ENCODE measurements around the gene BBS12.
A peak's percentile ranks its signal among the peaks of the same experiment; 100 is the strongest.

The BBS12 gene

GRCh38 chr4:122700178-122700725 lies 32.3 kb upstream of the BBS12 start:
- H2BK120ac ChIP-seq (ENCODE audit: insufficient read depth, low read length, poor library complexity): no peak overlapping the region
- no peak overlapping the region for H3K4me3 ChIP-seq (ENCODE audit: low read depth, low read length)
- peak overlapping the region; percentile 50 for H2AFZ ChIP-seq (ENCODE audit: insufficient read depth, low read length, poor library complexity)
- no peak overlapping the region for H3K9ac ChIP-seq (ENCODE audit: low read length)
- H3K4me2 ChIP-seq (ENCODE audit: low read length): no peak overlapping the region
- no peaks in the 10 kb centered on the region for H3K36me3 ChIP-seq (ENCODE audit: control insufficient read depth in 1 of 2, insufficient read depth in 2 of 2, low read length in 2 of 2)
- no peak for DNase-seq
- WGBS (ENCODE audit: extremely low coverage, insufficient coverage, insufficient read length): no CpG with 5 or more reads among the region's 8 CpGs
- peaks cover 0 to 6% of the 10 kb centered on the region in 2 experiments for H3K4me1 ChIP-seq (ENCODE audit: control insufficient read depth in 1 of 2, insufficient read depth in 2 of 2, low read length in 2 of 2)
- H4K91ac ChIP-seq (ENCODE audit: low read depth, low read length): no peak overlapping the region
- no peak overlapping the region for H3K18ac ChIP-seq (ENCODE audit: low read length)
- no peak overlapping the region for H4K12ac ChIP-seq (ENCODE audit: low read depth, low read length)
- H3K27me3 ChIP-seq (ENCODE audit: insufficient read depth, low read length): no peaks in the 10 kb centered on the region
- no peak overlapping the region for H2BK12ac ChIP-seq (ENCODE audit: low read length)
- H3K14ac ChIP-seq (ENCODE audit: low read length): peak overlapping the region; percentile 51
- H3K4ac ChIP-seq (ENCODE audit: low read depth, low read length): no peak overlapping the region
- H3K23ac ChIP-seq (ENCODE audit: low read length): no peak overlapping the region
- H3K9me3 ChIP-seq (ENCODE audit: insufficient read depth, low read depth, low read length): no peaks in the 10 kb centered on the region
- peak overlapping the region; percentile 15 for H4K8ac ChIP-seq (ENCODE audit: low read depth, low read length)
- peak overlapping the region; percentile 19 for H3K27ac ChIP-seq (ENCODE audit: low read depth, low read length)
- peaks cover 2% of the 10 kb centered on the region for H3K79me1 ChIP-seq (ENCODE audit: low read length)
- no peaks in the 10 kb centered on the region for H3K79me2 ChIP-seq (ENCODE audit: control insufficient read depth, insufficient read depth, low read length, poor library complexity)
- H2BK5ac ChIP-seq (ENCODE audit: low read depth, low read length, poor library complexity): no peak overlapping the region
- no peak overlapping the region for H2AK5ac ChIP-seq (ENCODE audit: low read length)

GRCh38 chr4:122701061-122701460 lies 31.4 kb upstream of the BBS12 start:
- no peak overlapping the region for H2BK5ac ChIP-seq (ENCODE audit: low read depth, low read length, poor library complexity)
- H3K79me1 ChIP-seq (ENCODE audit: low read length): peaks cover 2% of the 10 kb centered on the region
- H3K27ac ChIP-seq (ENCODE audit: low read depth, low read length): no peak overlapping the region
- H3K18ac ChIP-seq (ENCODE audit: low read length): no peak overlapping the region
- no peaks in the 10 kb centered on the region for H3K36me3 ChIP-seq (ENCODE audit: control insufficient read depth in 1 of 2, insufficient read depth in 2 of 2, low read length in 2 of 2)
- DNase-seq: no peak
- H3K4me2 ChIP-seq (ENCODE audit: low read length): no peak overlapping the region
- no peaks in the 10 kb centered on the region for H3K79me2 ChIP-seq (ENCODE audit: control insufficient read depth, insufficient read depth, low read length, poor library complexity)
- H2AFZ ChIP-seq (ENCODE audit: insufficient read depth, low read length, poor library complexity): no peak overlapping the region
- H3K9me3 ChIP-seq (ENCODE audit: insufficient read depth, low read depth, low read length): no peaks in the 10 kb centered on the region
- H4K12ac ChIP-seq (ENCODE audit: low read depth, low read length): no peak overlapping the region
- no peaks in the 10 kb centered on the region for H3K27me3 ChIP-seq (ENCODE audit: insufficient read depth, low read length)
- no peak overlapping the region for H2BK12ac ChIP-seq (ENCODE audit: low read length)
- peaks cover 0 to 6% of the 10 kb centered on the region in 2 experiments for H3K4me1 ChIP-seq (ENCODE audit: control insufficient read depth in 1 of 2, insufficient read depth in 2 of 2, low read length in 2 of 2)
- no peak overlapping the region for H3K14ac ChIP-seq (ENCODE audit: low read length)
- H3K4ac ChIP-seq (ENCODE audit: low read depth, low read length): no peak overlapping the region
- no peak overlapping the region for H4K91ac ChIP-seq (ENCODE audit: low read depth, low read length)
- WGBS (ENCODE audit: extremely low coverage, insufficient coverage, insufficient read length): no CpG with 5 or more reads among the region's 5 CpGs
- no peak overlapping the region for H3K9ac ChIP-seq (ENCODE audit: low read length)
- H3K23ac ChIP-seq (ENCODE audit: low read length): no peak overlapping the region
- H4K8ac ChIP-seq (ENCODE audit: low read depth, low read length): no peak overlapping the region
- H2AK5ac ChIP-seq (ENCODE audit: low read length): no peak overlapping the region
- H2BK120ac ChIP-seq (ENCODE audit: insufficient read depth, low read length, poor library complexity): no peak overlapping the region
- no peak overlapping the region for H3K4me3 ChIP-seq (ENCODE audit: low read depth, low read length)

GRCh38 chr4:122701965-122702364 lies 30.5 kb upstream of the BBS12 start:
- Histone ChIP-seq H3K79me2 (ENCODE audit: control insufficient read depth, insufficient read depth, low read length, poor library complexity) (no peaks in the 10 kb centered on the region), H3K9ac (ENCODE audit: low read length) (no peak overlapping the region), H3K79me1 (ENCODE audit: low read length) (peaks cover 2% of the 10 kb centered on the region), H3K14ac (ENCODE audit: low read length) (no peak overlapping the region), H3K27ac (ENCODE audit: low read depth, low read length) (no peak overlapping the region), H3K18ac (ENCODE audit: low read length) (no peak overlapping the region), H2BK5ac (ENCODE audit: low read depth, low read length, poor library complexity) (no peak overlapping the region), H4K12ac (ENCODE audit: low read depth, low read length) (no peak overlapping the region), H4K8ac (ENCODE audit: low read depth, low read length) (no peak overlapping the region), H3K4ac (ENCODE audit: low read depth, low read length) (no peak overlapping the region), H3K36me3 (ENCODE audit: control insufficient read depth in 1 of 2, insufficient read depth in 2 of 2, low read length in 2 of 2) (no peaks in the 10 kb centered on the region), H3K9me3 (ENCODE audit: insufficient read depth, low read depth, low read length) (no peaks in the 10 kb centered on the region), H4K91ac (ENCODE audit: low read depth, low read length) (no peak overlapping the region), H3K27me3 (ENCODE audit: insufficient read depth, low read length) (no peaks in the 10 kb centered on the region), H2BK12ac (ENCODE audit: low read length) (no peak overlapping the region), H3K4me1 (ENCODE audit: control insufficient read depth in 1 of 2, insufficient read depth in 2 of 2, low read length in 2 of 2) (peaks cover 0 to 6% of the 10 kb centered on the region in 2 experiments), H3K23ac (ENCODE audit: low read length) (no peak overlapping the region), H3K4me2 (ENCODE audit: low read length) (no peak overlapping the region), H2AK5ac (ENCODE audit: low read length) (no peak overlapping the region), H2AFZ (ENCODE audit: insufficient read depth, low read length, poor library complexity) (no peak overlapping the region), H3K4me3 (ENCODE audit: low read depth, low read length) (no peak overlapping the region), H2BK120ac (ENCODE audit: insufficient read depth, low read length, poor library complexity) (no peak overlapping the region)
- no CpG with 5 or more reads among the region's 1 CpG for WGBS (ENCODE audit: extremely low coverage, insufficient coverage, insufficient read length)
- DNase-seq: no peak

- DNase-seq: no peak
- no peak overlapping the region for H4K12ac ChIP-seq (ENCODE audit: low read depth, low read length)
- H3K79me2 ChIP-seq (ENCODE audit: control insufficient read depth, insufficient read depth, low read length, poor library complexity): no peaks in the 10 kb centered on the region
- no peak overlapping the region for H3K23ac ChIP-seq (ENCODE audit: low read length)
- H3K14ac ChIP-seq (ENCODE audit: low read length): no peak overlapping the region
- H3K27me3 ChIP-seq (ENCODE audit: insufficient read depth, low read length): no peaks in the 10 kb centered on the region
- no peak overlapping the region for H2BK120ac ChIP-seq (ENCODE audit: insufficient read depth, low read length, poor library complexity)
- H3K79me1 ChIP-seq (ENCODE audit: low read length): peaks cover 2% of the 10 kb centered on the region
- no peak overlapping the region for H3K18ac ChIP-seq (ENCODE audit: low read length)
- H4K91ac ChIP-seq (ENCODE audit: low read depth, low read length): no peak overlapping the region
- no peak overlapping the region for H4K8ac ChIP-seq (ENCODE audit: low read depth, low read length)
- peaks cover 0 to 6% of the 10 kb centered on the region in 2 experiments for H3K4me1 ChIP-seq (ENCODE audit: control insufficient read depth in 1 of 2, insufficient read depth in 2 of 2, low read length in 2 of 2)
- no peak overlapping the region for H3K4me3 ChIP-seq (ENCODE audit: low read depth, low read length)
- H2AFZ ChIP-seq (ENCODE audit: insufficient read depth, low read length, poor library complexity): no peak overlapping the region
- no peak overlapping the region for H2BK12ac ChIP-seq (ENCODE audit: low read length)
- no peak overlapping the region for H3K9ac ChIP-seq (ENCODE audit: low read length)
- H3K9me3 ChIP-seq (ENCODE audit: insufficient read depth, low read depth, low read length): no peaks in the 10 kb centered on the region
- no peaks in the 10 kb centered on the region for H3K36me3 ChIP-seq (ENCODE audit: control insufficient read depth in 1 of 2, insufficient read depth in 2 of 2, low read length in 2 of 2)
- H3K4me2 ChIP-seq (ENCODE audit: low read length): no peak overlapping the region
- no peak overlapping the region for H3K27ac ChIP-seq (ENCODE audit: low read depth, low read length)
- WGBS (ENCODE audit: extremely low coverage, insufficient coverage, insufficient read length): no CpG with 5 or more reads among the region's 3 CpGs
- no peak overlapping the region for H2BK5ac ChIP-seq (ENCODE audit: low read depth, low read length, poor library complexity)
- H2AK5ac ChIP-seq (ENCODE audit: low read length): no peak overlapping the region
- H3K4ac ChIP-seq (ENCODE audit: low read depth, low read length): no peak overlapping the region
Measured at GRCh38 chr4:122702939-122703338, 29.6 kb upstream of the BBS12 start.

Measured in trophoblast cell (in vitro differentiated cells and primary cell).